ENCODE data around the gene CASD1.

DNA sequence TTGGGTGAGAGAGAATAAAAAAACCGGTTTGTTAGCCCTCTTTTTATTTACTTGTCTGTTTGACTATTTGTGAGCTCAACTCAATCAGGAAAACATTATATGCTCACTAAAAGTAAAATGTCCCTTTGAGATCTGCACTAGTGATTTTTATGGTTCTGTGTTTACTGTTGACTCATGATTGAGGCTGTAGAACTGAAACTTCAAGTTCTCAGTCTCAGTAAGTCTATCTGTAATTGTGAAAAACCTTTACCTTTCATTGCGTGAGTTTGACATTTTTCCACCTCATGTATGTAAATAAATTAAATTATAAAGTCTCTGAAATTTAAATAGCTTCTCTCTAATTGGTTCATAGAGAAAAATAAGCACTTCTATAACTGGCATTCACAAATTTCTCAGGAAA, 17.0 kb upstream of the CASD1 start:
- TF ChIP-seq, protein P1, sequence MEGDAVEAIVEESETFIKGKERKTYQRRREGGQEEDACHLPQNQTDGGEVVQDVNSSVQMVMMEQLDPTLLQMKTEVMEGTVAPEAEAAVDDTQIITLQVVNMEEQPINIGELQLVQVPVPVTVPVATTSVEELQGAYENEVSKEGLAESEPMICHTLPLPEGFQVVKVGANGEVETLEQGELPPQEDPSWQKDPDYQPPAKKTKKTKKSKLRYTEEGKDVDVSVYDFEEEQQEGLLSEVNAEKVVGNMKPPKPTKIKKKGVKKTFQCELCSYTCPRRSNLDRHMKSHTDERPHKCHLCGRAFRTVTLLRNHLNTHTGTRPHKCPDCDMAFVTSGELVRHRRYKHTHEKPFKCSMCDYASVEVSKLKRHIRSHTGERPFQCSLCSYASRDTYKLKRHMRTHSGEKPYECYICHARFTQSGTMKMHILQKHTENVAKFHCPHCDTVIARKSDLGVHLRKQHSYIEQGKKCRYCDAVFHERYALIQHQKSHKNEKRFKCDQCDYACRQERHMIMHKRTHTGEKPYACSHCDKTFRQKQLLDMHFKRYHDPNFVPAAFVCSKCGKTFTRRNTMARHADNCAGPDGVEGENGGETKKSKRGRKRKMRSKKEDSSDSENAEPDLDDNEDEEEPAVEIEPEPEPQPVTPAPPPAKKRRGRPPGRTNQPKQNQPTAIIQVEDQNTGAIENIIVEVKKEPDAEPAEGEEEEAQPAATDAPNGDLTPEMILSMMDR (conservative IDR thresholded peaks at IDR 0.05): no peak
- TF ChIP-seq EZH2 (IDR thresholded peaks at IDR 0.05; ENCODE audit: low read depth): no peak

Data from PC-9 (cell line).